ENCODE measurements around the gene PCDHGA8. TPM values are rescaled to one million over a fixed set of nuclear protein-coding genes. Genes with fewer than 3 reads are reported as not detected.
A peak's percentile ranks its signal among the peaks of the same experiment; 100 is the strongest.
"Not testable (repeated sequence)": the region's sequence is repeated elsewhere in the genome, so short reads cannot be mapped to it uniquely, and the experiment has no call there.

Gene PCDHGA8
- total RNA-seq, 1 donor from 2014 or later: 0.02 TPM

DNA sequence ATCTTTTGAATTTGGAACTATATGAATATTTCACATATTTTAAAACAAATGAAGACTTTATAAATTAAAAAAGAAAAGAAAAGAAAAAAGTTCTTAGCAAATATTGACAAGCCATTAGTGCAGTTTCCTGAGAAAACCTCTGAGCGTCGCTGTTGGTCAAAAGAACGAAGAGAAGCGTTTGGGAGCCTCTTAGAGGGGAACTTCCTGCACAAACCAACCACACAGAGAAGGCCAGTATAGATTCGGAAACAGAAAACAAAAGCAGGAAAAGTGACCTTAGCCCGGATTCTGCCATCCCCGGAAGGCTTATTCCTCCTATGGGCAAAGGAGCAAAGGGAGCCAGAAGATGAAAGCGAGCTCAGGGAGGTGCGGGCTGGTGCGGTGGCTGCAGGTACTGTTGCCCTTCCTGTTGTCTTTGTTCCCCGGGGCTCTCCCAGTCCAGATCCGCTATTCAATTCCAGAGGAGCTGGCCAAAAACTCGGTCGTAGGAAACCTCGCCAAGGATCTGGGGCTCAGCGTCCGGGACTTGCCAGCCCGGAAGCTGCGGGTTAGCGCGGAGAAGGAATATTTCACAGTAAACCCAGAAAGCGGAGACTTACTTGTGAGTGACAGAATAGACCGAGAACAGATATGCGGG lies 32.5 kb upstream of the PCDHGA8 start, which contains the start of gene PCDHGB2:
Gene PCDHGB2, plus strand, starts transcription at position 205 of the 637 bp plus-strand sequence. Its CDS starts 142 bp downstream, at position 347.
- peak within 1 kb of the TSS; percentile 80 for H3K4me3 Mint-ChIP-seq
- H3K9me3 Mint-ChIP-seq: peaks cover 27% of the 10 kb centered on the region
- intact Hi-C loops (cut with micrococcal nuclease): loop anchor here (5.0 kb wide), 3 partner anchors 52 to 197 kb away; partner anchors contain the start of gene PCDHGA10
- peaks cover 32% of the 10 kb centered on the region for H3K27me3 Mint-ChIP-seq
- peak within 1 kb of the TSS; percentile 18 for H3K27ac Mint-ChIP-seq
- no peaks in the 10 kb centered on the region for H3K4me1 Mint-ChIP-seq
- DNase-seq: peak; percentile 73
- H3K36me3 Mint-ChIP-seq (ENCODE audit: low read depth): peaks cover 9% of the 10 kb centered on the region

DNA sequence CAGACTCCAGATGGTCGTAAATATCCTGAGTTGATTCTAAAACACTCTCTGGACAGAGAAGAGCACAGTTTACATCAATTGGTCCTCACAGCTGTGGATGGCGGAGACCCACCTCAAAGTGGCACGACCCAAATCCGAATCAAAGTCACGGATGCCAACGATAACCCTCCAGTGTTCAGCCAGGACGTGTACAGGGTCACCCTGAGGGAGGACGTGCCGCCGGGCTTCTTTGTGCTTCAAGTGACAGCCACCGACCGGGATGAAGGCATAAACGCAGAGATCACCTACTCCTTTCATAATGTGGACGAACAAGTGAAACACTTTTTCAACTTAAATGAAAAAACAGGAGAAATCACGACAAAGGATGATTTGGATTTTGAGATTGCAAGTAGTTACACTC lies 31.7 kb upstream of the PCDHGA8 start:
- Mint-ChIP-seq H3K4me3 (peak overlapping the region; percentile 3), H3K9me3 (peaks cover 31% of the 10 kb centered on the region), H3K27me3 (peaks cover 32% of the 10 kb centered on the region), H3K36me3 (ENCODE audit: low read depth) (peaks cover 13% of the 10 kb centered on the region), H3K27ac (no peak overlapping the region), H3K4me1 (no peaks in the 10 kb centered on the region)
- DNase-seq: peak; percentile 51
- intact Hi-C loops (cut with micrococcal nuclease): loop anchor here (5.0 kb wide), 1 partner anchor 52 kb away; the partner anchor contains the start of gene PCDHGA10

DNA sequence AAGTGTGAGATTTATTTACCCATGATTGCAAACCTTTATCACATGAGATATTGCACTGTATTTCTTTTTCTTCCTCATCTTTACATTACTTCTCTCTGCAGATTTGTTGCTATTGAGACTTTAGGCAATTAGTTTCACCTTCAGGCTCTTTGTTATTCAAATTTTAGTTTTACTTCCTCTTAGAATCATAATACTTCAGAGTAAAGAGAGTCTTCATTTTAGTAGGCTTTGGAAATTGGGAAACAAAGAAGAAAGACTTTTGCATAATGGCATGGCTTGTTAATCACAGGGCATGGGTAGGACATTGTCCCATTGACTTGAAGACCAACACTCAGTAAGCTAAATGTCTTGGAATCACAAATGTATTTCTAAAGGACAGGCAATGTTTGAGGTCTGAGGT lies 29.7 kb upstream of the PCDHGA8 start:
- no peak overlapping the region for H3K4me3 Mint-ChIP-seq
- H3K27me3 Mint-ChIP-seq: peaks cover 28% of the 10 kb centered on the region
- no peak for DNase-seq
- peaks cover 24% of the 10 kb centered on the region for H3K9me3 Mint-ChIP-seq
- peaks cover 13% of the 10 kb centered on the region for H3K36me3 Mint-ChIP-seq (ENCODE audit: low read depth)
- no peaks in the 10 kb centered on the region for H3K4me1 Mint-ChIP-seq
- no peak overlapping the region for H3K27ac Mint-ChIP-seq
- intact Hi-C loops (cut with micrococcal nuclease): loop anchor here (5.0 kb wide), 1 partner anchor 50 kb away; the partner anchor contains the start of gene PCDHGA10

DNA sequence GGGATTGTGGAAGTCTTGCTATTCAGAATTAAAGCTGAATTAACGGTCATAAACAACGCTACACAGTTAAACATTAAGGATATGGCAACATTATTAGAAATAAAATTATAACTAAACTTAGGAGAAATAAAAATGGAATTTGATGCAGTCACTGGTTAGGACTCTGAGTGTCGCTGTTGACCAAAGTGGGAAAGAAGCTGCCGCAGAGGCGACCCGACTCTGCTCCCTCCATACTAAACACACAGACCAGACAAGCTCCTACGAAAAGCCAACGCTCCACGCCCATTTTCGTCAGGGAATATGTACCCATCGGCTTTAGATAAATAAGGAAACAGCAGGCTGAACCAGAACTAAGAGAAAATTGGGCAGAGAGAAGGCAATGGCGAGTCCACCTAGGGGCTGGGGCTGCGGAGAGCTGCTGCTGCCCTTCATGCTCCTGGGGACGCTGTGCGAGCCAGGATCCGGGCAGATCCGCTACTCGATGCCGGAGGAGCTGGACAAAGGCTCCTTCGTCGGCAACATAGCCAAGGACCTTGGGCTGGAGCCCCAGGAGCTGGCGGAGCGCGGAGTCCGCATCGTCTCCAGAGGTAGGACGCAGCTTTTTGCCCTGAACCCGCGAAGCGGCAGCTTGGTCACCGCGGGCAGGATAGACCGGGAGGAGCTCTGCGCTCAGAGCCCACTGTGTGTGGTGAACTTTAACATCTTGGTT lies 28.3 kb upstream of the PCDHGA8 start, which contains the start of gene PCDHGA5:
Gene PCDHGA5, plus strand, starts transcription at position 211 of the 709 bp plus-strand sequence. Its CDS starts 169 bp downstream, at position 380.
- Mint-ChIP-seq H3K4me3 (no peak within 1 kb of the TSS), H3K36me3 (ENCODE audit: low read depth) (peaks cover 13% of the 10 kb centered on the region), H3K4me1 (no peaks in the 10 kb centered on the region), H3K27me3 (peaks cover 28% of the 10 kb centered on the region), H3K27ac (no peak within 1 kb of the TSS), H3K9me3 (peaks cover 24% of the 10 kb centered on the region)
- DNase-seq: peak; percentile 45
- intact Hi-C loops (cut with micrococcal nuclease): loop anchor here (5.0 kb wide), 1 partner anchor 48 kb away; the partner anchor contains the start of gene PCDHGA10

DNA sequence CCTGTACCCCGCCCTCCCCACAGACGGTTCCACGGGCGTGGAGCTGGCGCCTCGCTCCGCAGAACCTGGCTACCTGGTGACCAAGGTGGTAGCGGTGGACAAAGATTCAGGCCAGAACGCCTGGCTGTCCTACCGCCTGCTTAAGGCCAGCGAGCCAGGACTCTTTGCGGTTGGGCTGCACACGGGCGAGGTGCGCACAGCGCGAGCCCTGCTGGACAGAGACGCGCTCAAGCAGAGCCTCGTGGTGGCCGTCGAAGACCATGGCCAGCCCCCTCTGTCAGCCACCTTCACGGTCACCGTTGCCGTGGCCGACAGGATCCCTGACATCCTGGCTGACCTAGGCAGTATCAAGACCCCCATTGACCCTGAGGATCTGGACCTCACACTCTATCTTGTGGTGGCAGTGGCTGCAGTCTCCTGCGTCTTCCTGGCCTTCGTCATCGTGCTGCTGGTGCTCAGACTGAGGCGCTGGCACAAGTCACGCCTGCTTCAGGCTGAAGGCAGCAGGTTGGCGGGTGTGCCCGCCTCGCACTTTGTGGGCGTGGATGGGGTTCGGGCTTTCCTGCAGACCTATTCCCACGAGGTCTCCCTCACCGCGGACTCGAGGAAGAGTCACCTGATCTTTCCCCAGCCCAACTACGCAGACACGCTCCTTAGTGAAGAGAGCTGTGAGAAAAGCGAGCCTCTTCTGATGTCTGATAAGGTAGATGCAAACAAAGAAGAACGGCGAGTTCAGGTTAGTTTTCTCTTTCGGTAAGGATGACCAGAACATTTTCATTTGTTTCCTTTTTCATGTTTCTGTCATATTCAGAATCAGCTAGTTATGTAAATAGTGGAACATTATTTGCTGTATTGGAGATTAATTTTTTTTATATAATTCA lies 26.2 kb upstream of the PCDHGA8 start:
- Mint-ChIP-seq H3K9me3 (peaks cover 27% of the 10 kb centered on the region), H3K27me3 (peaks cover 29% of the 10 kb centered on the region)

DNA sequence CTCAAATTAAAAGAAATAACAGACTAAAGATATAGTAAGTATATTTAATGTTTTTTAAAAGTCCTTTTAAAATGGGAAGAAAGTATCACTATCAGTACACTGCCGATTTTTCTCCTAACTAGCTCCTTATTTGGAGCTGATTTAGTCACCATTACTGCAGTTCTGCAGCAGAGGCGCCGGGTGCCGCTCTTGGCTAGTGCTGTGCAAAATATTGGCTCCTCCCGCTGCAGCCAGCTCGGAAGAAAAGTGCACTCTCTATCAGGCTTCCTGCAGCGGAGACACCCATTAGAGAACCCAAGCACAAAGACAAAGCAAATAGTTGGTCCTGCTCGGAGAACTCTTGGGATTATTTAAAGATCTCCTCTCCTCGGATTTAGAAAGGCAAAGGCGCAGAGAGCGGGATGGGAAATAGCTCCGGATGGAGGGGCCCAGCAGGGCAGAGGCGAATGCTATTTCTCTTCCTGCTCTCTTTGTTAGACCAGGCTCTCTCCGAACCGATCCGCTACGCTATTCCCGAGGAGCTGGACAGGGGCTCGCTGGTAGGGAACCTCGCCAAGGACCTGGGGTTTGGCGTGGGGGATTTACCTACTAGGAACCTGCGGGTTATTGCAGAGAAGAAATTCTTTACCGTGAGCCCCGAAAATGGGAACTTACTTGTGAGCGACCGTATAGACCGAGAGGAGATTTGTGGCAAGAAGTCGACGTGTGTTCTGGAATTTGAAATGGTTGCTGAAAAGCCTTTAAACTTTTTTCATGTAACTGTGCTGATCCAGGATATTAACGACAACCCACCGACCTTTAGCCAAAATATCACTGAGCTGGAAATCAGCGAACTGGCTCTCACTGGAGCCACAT lies 22.2 kb upstream of the PCDHGA8 start, which contains the start of gene PCDHGB3:
Gene PCDHGB3, plus strand, starts transcription at position 249 of the 855 bp plus-strand sequence. Its CDS starts 153 bp downstream, at position 402.
- Mint-ChIP-seq H3K4me1 (peaks cover 2% of the 10 kb centered on the region), H3K27me3 (peaks cover 17% of the 10 kb centered on the region), H3K36me3 (ENCODE audit: low read depth) (peaks cover 5% of the 10 kb centered on the region), H3K4me3 (peak within 1 kb of the TSS; percentile 79), H3K9me3 (peaks cover 28% of the 10 kb centered on the region), H3K27ac (no peak within 1 kb of the TSS)
- peak; percentile 71 for DNase-seq
- intact Hi-C loops (cut with micrococcal nuclease): no loop called here

More for the DNA sequence above, 26.2 kb upstream of the PCDHGA8 start:
- intact Hi-C loops (cut with micrococcal nuclease): no loop called here
- H3K36me3 Mint-ChIP-seq (ENCODE audit: low read depth): peaks cover 11% of the 10 kb centered on the region
- no peak overlapping the region for H3K27ac Mint-ChIP-seq
- DNase-seq: no peak
- H3K4me3 Mint-ChIP-seq: no peak overlapping the region
- peaks cover 2% of the 10 kb centered on the region for H3K4me1 Mint-ChIP-seq

DNA sequence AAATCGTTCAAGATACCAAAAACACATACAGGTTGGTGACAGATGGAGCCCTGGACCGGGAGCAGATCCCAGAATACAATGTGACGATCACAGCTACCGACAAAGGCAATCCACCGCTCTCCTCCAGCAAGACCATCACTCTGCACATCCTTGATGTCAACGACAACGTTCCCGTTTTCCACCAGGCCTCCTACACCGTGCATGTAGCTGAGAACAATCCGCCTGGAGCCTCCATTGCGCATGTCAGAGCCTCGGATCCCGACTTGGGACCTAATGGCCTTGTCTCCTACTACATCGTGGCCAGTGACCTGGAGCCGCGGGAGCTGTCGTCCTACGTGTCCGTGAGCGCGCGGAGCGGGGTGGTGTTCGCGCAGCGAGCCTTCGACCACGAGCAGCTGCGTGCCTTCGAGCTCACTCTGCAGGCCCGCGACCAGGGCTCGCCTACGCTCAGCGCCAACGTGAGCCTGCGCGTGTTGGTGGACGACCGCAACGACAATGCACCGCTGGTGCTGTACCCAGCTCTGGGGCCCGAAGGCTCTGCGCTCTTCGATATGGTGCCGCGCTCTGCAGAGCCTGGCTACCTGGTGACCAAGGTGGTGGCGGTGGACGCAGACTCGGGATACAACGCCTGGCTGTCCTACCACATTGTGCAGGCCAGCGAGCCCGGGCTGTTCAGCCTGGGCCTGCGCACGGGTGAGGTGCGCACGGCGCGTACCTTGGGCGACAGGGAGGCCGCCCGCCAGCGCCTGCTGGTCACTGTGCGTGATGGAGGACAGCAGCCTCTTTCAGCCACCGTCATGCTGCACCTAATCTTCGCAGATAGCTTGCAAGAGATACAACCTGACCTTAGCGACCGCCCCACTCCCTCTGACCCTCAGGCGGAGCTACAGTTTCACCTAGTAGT lies 20.6 kb upstream of the PCDHGA8 start:
- intact Hi-C loops (cut with micrococcal nuclease): no loop called here
- Mint-ChIP-seq H3K27ac (no peak overlapping the region), H3K27me3 (peaks cover 14% of the 10 kb centered on the region), H3K9me3 (peaks cover 25% of the 10 kb centered on the region), H3K4me1 (peaks cover 2% of the 10 kb centered on the region), H3K36me3 (ENCODE audit: low read depth) (peaks cover 3% of the 10 kb centered on the region), H3K4me3 (no peak overlapping the region)
- DNase-seq: peak; percentile 50

DNA sequence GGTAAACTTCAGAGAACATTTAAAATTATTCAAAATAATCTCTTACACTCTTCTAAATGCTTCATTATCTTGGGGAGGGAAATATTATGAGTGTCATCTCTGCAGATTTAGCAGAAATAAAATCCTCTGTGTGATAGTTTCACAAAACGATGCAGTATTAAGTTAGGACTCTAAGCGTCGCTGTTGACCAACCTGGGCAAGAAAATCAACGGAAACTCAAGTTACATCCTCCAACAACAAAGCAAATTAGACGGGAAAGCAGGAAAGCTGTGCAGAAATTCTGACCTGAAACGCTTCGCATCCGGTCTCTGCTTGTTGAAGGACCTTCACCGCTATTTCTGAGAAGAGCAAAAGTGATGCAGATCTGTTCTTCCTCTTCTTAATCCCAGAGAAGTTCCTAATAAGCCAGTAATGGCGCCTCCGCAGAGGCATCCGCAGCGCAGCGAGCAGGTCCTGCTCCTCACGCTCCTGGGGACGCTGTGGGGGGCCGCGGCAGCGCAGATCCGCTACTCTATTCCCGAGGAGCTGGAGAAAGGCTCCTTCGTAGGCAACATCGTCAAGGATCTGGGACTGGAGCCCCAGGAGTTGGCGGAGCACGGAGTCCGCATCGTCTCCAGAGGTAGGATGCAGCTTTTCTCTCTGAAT lies 18.6 kb upstream of the PCDHGA8 start, which contains the start of gene PCDHGA6:
Gene PCDHGA6, plus strand, starts transcription at position 219 of the 645 bp plus-strand sequence. Its CDS starts 193 bp downstream, at position 412.
- DNase-seq: peak; percentile 55
- Mint-ChIP-seq H3K4me1 (peaks cover 2% of the 10 kb centered on the region), H3K27ac (no peak within 1 kb of the TSS), H3K9me3 (peaks cover 25% of the 10 kb centered on the region), H3K4me3 (no peak within 1 kb of the TSS), H3K36me3 (ENCODE audit: low read depth) (peaks cover 3% of the 10 kb centered on the region), H3K27me3 (peaks cover 14% of the 10 kb centered on the region)
- intact Hi-C loops (cut with micrococcal nuclease): no loop called here

DNA sequence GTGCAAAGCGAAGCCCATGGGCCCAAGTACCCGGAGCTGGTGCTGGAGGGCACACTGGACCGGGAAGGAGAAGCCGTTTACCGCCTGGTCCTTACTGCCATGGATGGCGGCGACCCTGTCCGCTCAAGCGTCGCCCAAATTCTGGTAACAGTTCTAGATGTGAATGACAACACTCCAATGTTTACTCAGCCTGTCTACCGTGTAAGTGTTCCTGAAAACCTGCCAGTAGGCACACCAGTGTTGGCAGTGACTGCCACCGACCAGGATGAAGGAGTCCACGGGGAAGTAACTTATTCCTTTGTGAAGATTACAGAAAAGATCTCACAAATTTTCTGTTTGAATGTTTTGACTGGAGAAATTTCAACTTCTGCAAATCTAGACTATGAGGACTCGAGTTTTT lies 17.8 kb upstream of the PCDHGA8 start:
- H3K36me3 Mint-ChIP-seq (ENCODE audit: low read depth): peaks cover 3% of the 10 kb centered on the region
- peaks cover 2% of the 10 kb centered on the region for H3K4me1 Mint-ChIP-seq
- no peak for DNase-seq
- intact Hi-C loops (cut with micrococcal nuclease): no loop called here
- no peak overlapping the region for H3K27ac Mint-ChIP-seq
- H3K27me3 Mint-ChIP-seq: peaks cover 14% of the 10 kb centered on the region
- no peak overlapping the region for H3K4me3 Mint-ChIP-seq
- H3K9me3 Mint-ChIP-seq: peaks cover 25% of the 10 kb centered on the region

DNA sequence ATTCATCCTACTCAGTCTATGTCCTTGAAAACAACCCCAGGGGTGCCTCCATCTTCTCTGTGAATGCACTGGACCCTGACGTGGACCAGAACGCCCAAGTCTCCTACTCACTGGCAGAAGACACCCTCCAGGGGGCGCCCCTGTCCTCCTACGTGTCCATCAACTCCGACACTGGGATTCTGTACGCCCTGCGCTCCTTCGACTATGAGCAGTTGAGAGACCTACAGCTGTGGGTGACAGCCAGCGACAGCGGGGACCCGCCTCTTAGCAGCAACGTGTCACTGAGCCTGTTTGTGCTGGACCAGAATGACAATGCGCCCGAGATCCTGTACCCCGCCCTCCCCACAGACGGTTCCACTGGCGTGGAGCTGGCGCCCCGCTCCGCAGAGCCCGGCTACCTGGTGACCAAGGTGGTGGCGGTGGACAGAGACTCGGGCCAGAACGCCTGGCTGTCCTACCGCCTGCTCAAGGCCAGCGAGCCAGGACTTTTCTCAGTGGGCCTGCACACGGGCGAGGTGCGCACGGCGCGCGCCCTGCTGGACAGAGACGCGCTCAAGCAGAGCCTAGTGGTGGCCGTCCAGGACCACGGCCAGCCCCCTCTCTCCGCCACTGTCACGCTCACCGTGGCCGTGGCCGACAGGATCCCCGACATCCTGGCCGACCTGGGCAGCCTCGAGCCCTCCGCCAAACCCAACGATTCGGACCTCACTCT lies 16.8 kb upstream of the PCDHGA8 start:
- H3K4me3 Mint-ChIP-seq; intact Hi-C loops (cut with micrococcal nuclease); DNase-seq; H3K4me1 Mint-ChIP-seq; H3K36me3 Mint-ChIP-seq (ENCODE audit: low read depth); H3K27ac Mint-ChIP-seq: not testable (repeated sequence)
- Mint-ChIP-seq H3K9me3 (peaks cover 22% of the 10 kb centered on the region), H3K27me3 (peaks cover 11% of the 10 kb centered on the region)
